ENCODE results near the gene PHF2.

GRCh38 chr9:93724852-93725251 lies 148.5 kb downstream of the PHF2 start:
- TF ChIP-seq, protein P1, sequence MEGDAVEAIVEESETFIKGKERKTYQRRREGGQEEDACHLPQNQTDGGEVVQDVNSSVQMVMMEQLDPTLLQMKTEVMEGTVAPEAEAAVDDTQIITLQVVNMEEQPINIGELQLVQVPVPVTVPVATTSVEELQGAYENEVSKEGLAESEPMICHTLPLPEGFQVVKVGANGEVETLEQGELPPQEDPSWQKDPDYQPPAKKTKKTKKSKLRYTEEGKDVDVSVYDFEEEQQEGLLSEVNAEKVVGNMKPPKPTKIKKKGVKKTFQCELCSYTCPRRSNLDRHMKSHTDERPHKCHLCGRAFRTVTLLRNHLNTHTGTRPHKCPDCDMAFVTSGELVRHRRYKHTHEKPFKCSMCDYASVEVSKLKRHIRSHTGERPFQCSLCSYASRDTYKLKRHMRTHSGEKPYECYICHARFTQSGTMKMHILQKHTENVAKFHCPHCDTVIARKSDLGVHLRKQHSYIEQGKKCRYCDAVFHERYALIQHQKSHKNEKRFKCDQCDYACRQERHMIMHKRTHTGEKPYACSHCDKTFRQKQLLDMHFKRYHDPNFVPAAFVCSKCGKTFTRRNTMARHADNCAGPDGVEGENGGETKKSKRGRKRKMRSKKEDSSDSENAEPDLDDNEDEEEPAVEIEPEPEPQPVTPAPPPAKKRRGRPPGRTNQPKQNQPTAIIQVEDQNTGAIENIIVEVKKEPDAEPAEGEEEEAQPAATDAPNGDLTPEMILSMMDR (IDR thresholded peaks at IDR 0.05; ENCODE audit: low read length): no peak
- TF ChIP-seq EZH2 (optimal IDR thresholded peaks at IDR 0.05; ENCODE audit: low read depth, low read length): no peak
- TF ChIP-seq EZH2phosphoT487 (IDR thresholded peaks at IDR 0.05; ENCODE audit: low read length): no peak
